IPS DF 6.9 (cell line): ENCODE data around the gene TGFBR3.

Experiments
- DNase-seq: peaks from one replicate; pipeline ENCODE4 v3.0.0-alpha.2; 2013; ENCODE audit warnings: low read depth, low spot score
- H3K27ac ChIP-seq: one replicate; pipeline ENCODE4 v1.5.1; 2013; ENCODE audit warnings: low read length, control low read depth
- H3K27me3 ChIP-seq: 2 replicates; pipeline ENCODE4 v1.6.1; 2013; ENCODE audit warnings: mild to moderate bottlenecking, low read length; ENCODE audit not compliant: control insufficient read depth, insufficient read depth
- H3K36me3 ChIP-seq: 2 replicates; pipeline ENCODE4 v1.6.1; 2013; ENCODE audit warnings: low read length; ENCODE audit not compliant: control insufficient read depth, insufficient read depth
- H3K4me1 ChIP-seq: 2 replicates; pipeline ENCODE4 v1.6.1; 2013; ENCODE audit warnings: low read length; ENCODE audit not compliant: control insufficient read depth, insufficient read depth
- H3K4me3 ChIP-seq: 2 replicates; pipeline ENCODE4 v1.5.1; 2013; ENCODE audit warnings: mild to moderate bottlenecking, low read length
- H3K9me3 ChIP-seq: 2 replicates; pipeline ENCODE4 v1.6.1; 2013; ENCODE audit warnings: low read length, inconsistent platforms; ENCODE audit not compliant: control insufficient read depth, insufficient read depth
- WGBS: extraction: QIAGEN DNeasy Blood & Tissue Kit; methylation state at CpG from one replicate; pipeline ENCODE4 v1.1.7; 2013; ENCODE audit warnings: mixed read lengths, missing lambda C conversion rate; ENCODE audit not compliant: insufficient read length, insufficient coverage; 5-methylcytosine and 5-hydroxymethylcytosine counted together

Gene TGFBR3

GRCh38 chr1:91827087-91827458, 58.9 kb downstream of the TGFBR3 start:
- no peak overlapping the region for H3K4me3 ChIP-seq
- H3K9me3 ChIP-seq = no peaks in the 10 kb centered on the region
- no CpG with 5 or more reads among the region's 9 CpGs for WGBS
- no peaks in the 10 kb centered on the region for H3K36me3 ChIP-seq
- no peak overlapping the region for H3K27ac ChIP-seq
- H3K27me3 ChIP-seq = no peaks in the 10 kb centered on the region
- no peak for DNase-seq
- H3K4me1 ChIP-seq = no peaks in the 10 kb centered on the region

DNA sequence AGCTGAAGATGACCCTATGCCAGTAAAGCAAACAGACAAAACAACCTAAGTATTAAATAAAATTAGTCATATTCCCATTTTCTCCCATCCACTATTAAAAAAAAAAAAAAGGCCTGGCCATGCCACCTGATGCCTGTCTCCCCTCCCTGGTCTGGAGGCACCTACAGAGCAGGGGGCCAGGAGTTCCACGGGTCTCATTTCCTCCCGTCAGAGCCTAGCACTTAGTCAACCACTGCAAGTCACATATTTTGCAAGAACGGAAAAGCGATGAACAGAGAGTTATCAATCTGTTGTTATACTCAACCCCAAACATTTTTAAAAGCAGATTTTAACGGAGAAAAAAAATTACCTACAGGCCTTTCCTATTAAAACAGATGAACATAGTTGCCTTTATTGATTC, 59.3 kb downstream of the TGFBR3 start:
- Histone ChIP-seq H3K27ac (no peak overlapping the region), H3K4me1 (no peaks in the 10 kb centered on the region), H3K9me3 (no peaks in the 10 kb centered on the region), H3K4me3 (no peak overlapping the region), H3K27me3 (no peaks in the 10 kb centered on the region), H3K36me3 (no peaks in the 10 kb centered on the region)
- DNase-seq = no peak
- WGBS = no CpG with 5 or more reads among the region's 5 CpGs

- no CpG with 5 or more reads among the region's 6 CpGs for WGBS
- H3K27me3 ChIP-seq = no peaks in the 10 kb centered on the region
- no peaks in the 10 kb centered on the region for H3K36me3 ChIP-seq
- H3K9me3 ChIP-seq = no peaks in the 10 kb centered on the region
- H3K4me1 ChIP-seq = no peaks in the 10 kb centered on the region
- no peak for DNase-seq
- H3K27ac ChIP-seq = no peak overlapping the region
- H3K4me3 ChIP-seq = no peak overlapping the region
Measured at GRCh38 chr1:91826248-91826647, 59.7 kb downstream of the TGFBR3 start.

DNA sequence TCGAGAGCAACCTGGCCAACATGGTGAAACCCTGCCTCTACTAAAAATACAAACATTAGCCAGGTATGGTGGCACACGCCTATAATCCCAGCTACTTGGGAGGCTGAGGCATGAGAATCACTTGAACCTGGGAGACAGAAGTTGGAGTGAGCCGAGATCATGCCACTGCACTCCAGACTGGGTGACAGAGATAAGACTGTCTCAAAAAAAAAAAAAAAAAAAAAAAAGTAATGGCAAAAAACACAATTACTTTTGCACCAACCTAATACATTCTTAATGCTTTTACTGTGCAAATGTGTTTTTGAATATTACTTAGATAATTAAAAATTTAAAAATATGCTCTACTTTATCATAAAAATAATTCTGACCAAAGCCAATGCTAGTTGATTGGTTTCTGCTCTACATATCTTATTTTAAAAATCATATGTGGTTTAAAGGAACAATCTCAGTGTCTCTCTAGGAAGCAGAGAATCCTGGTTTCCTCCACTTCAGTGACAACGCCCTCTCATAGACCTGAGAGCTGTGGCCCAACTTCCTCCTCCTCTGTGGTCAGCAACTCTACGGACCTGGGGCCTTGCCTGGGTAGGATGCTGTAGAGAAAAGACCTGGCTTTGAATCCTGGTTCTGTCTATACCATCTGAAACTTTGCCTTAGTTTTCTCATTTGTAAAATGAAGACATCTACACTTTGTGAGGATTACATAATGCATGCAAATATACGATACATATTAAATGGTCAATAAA, 64.7 kb downstream of the TGFBR3 start:
- no peaks in the 10 kb centered on the region for H3K4me1 ChIP-seq
- H3K4me3 ChIP-seq = no peak overlapping the region
- no peak overlapping the region for H3K27ac ChIP-seq
- H3K27me3 ChIP-seq = no peaks in the 10 kb centered on the region
- no CpG with 5 or more reads among the region's 6 CpGs for WGBS
- H3K9me3 ChIP-seq = no peaks in the 10 kb centered on the region
- H3K36me3 ChIP-seq = no peaks in the 10 kb centered on the region
- DNase-seq = no peak

- Histone ChIP-seq H3K4me1 (no peaks in the 10 kb centered on the region), H3K9me3 (no peaks in the 10 kb centered on the region), H3K4me3 (no peak overlapping the region), H3K27ac (no peak overlapping the region), H3K27me3 (no peaks in the 10 kb centered on the region), H3K36me3 (no peaks in the 10 kb centered on the region)
- no peak for DNase-seq
- no CpG with 5 or more reads among the region's 11 CpGs for WGBS
Measured at GRCh38 chr1:91819038-91819788, 66.7 kb downstream of the TGFBR3 start.

GRCh38 chr1:91818713-91818975, 67.3 kb downstream of the TGFBR3 start:
- Histone ChIP-seq H3K4me1 (0 out of 2 replicates have a peak, but pooled peaks cover 1% of the 10 kb centered on the region), H3K27ac (no peak overlapping the region), H3K36me3 (no peaks in the 10 kb centered on the region), H3K4me3 (no peak overlapping the region), H3K9me3 (no peaks in the 10 kb centered on the region), H3K27me3 (no peaks in the 10 kb centered on the region)
- DNase-seq = no peak
- no CpG with 5 or more reads among the region's 1 CpG for WGBS

- no peak for DNase-seq
- H3K4me1 ChIP-seq = 0 out of 2 replicates have a peak, but pooled peaks cover 1% of the 10 kb centered on the region
- H3K9me3 ChIP-seq = no peaks in the 10 kb centered on the region
- WGBS = no CpG with 5 or more reads among the region's 5 CpGs
- no peaks in the 10 kb centered on the region for H3K36me3 ChIP-seq
- no peak overlapping the region for H3K27ac ChIP-seq
- no peaks in the 10 kb centered on the region for H3K27me3 ChIP-seq
- H3K4me3 ChIP-seq = no peak overlapping the region
Measured at GRCh38 chr1:91817211-91817905, 68.6 kb downstream of the TGFBR3 start.

DNA sequence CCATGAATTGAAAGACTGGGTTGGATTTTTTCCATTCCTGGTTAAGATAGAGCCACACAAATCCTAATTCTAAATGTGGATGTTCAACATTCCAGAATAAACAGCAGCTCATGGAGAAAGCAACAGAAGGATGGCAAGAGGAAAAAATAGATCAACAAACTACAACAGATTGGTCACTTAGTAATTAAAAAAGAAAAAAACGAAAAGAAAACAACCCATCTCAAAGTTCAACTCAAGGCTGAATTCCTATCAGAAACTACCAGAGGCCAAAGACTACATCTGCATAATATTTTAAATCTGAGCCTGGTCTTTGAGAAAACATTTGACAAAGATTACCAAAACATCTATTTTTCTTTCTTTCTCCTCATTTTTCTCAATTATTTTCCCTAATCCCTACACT, 69.9 kb downstream of the TGFBR3 start:
- Histone ChIP-seq H3K36me3 (no peaks in the 10 kb centered on the region), H3K27me3 (no peaks in the 10 kb centered on the region), H3K4me3 (no peak overlapping the region), H3K9me3 (no peaks in the 10 kb centered on the region), H3K27ac (no peak overlapping the region), H3K4me1 (0 out of 2 replicates have a peak, but pooled peaks cover 1% of the 10 kb centered on the region)
- DNase-seq = no peak
- no CpG with 5 or more reads among the region's 1 CpG for WGBS

DNA sequence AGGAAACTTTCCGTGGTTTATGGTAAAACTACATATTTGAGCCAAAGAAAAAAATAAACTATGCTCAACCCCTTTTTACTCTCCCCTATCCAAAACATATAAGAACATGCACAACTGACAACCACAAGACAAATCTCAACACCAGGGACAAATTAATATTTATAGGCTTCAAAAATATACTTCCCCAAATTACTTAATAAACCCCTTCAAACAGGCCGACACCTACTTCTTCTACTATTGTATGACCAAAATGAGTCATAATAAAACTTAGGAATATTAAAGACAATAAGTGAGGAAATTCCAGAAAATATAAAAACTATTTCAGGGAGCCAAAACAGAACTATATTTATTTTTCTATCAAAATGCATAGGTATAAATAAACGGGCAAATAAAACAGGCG, 71.5 kb downstream of the TGFBR3 start:
- no peak for DNase-seq
- WGBS = 100% methylated on average over 1 of the region's 4 CpGs
- Histone ChIP-seq H3K36me3 (no peaks in the 10 kb centered on the region), H3K4me1 (0 out of 2 replicates have a peak, but pooled peaks cover 1% of the 10 kb centered on the region), H3K27ac (no peak overlapping the region), H3K9me3 (no peaks in the 10 kb centered on the region), H3K4me3 (no peak overlapping the region), H3K27me3 (no peaks in the 10 kb centered on the region)

- DNase-seq = no peak
- 0 out of 2 replicates have a peak, but pooled peaks cover 1% of the 10 kb centered on the region for H3K4me1 ChIP-seq
Measured at GRCh38 chr1:91813813-91814212, 72.1 kb downstream of the TGFBR3 start.

More at GRCh38 chr1:91813813-91814212, 72.1 kb downstream of the TGFBR3 start:
- WGBS = no CpG with 5 or more reads among the region's 7 CpGs
- Histone ChIP-seq H3K9me3 (no peaks in the 10 kb centered on the region), H3K27me3 (no peaks in the 10 kb centered on the region), H3K4me3 (no peak overlapping the region), H3K36me3 (no peaks in the 10 kb centered on the region), H3K27ac (no peak overlapping the region)
